Measurements from ENCODE around the gene PTGDR2. TPM values are rescaled to one million over a fixed set of nuclear protein-coding genes. Genes with fewer than 3 reads are reported as not detected.

PTGDR2 gene
- total RNA-seq, 1 donor from 2014 or later, result 0.12 TPM

- no peaks in the 10 kb centered on the region for H3K27me3 Mint-ChIP-seq (ENCODE audit: low read depth)
- no peaks in the 10 kb centered on the region for H3K9me3 Mint-ChIP-seq (ENCODE audit: low read depth)
- H3K4me1 Mint-ChIP-seq (ENCODE audit: low read depth), result no peaks in the 10 kb centered on the region
- TF ChIP-seq CTCF (IDR thresholded peaks at IDR 0.05), result no peak
- H3K4me3 Mint-ChIP-seq (ENCODE audit: unreplicated experiment), result no peak overlapping the region
- H3K36me3 Mint-ChIP-seq (ENCODE audit: low read depth), result peaks cover 10% of the 10 kb centered on the region
- H3K27ac Mint-ChIP-seq (ENCODE audit: unreplicated experiment), result no peak overlapping the region
- DNase-seq (ENCODE audit: low spot score), result no peak
Observed at GRCh38 chr11:60889869-60890311, 34.1 kb upstream of the PTGDR2 start.

- no peak for DNase-seq (ENCODE audit: low spot score)
- TF ChIP-seq CTCF (IDR thresholded peaks at IDR 0.05), result peak; percentile 80
- Mint-ChIP-seq H3K9me3 (ENCODE audit: low read depth) (no peaks in the 10 kb centered on the region), H3K36me3 (ENCODE audit: low read depth) (peaks cover 14% of the 10 kb centered on the region), H3K27me3 (ENCODE audit: low read depth) (no peaks in the 10 kb centered on the region), H3K27ac (ENCODE audit: unreplicated experiment) (no peak overlapping the region), H3K4me1 (ENCODE audit: low read depth) (no peaks in the 10 kb centered on the region), H3K4me3 (ENCODE audit: unreplicated experiment) (no peak overlapping the region)
Observed at GRCh38 chr11:60887556-60887955, 31.8 kb upstream of the PTGDR2 start.

- DNase-seq (ENCODE audit: low spot score), result peak; percentile 27
- Mint-ChIP-seq H3K4me1 (ENCODE audit: low read depth) (no peaks in the 10 kb centered on the region), H3K36me3 (ENCODE audit: low read depth) (peaks cover 22% of the 10 kb centered on the region), H3K4me3 (ENCODE audit: unreplicated experiment) (no peak overlapping the region), H3K27me3 (ENCODE audit: low read depth) (no peaks in the 10 kb centered on the region), H3K27ac (ENCODE audit: unreplicated experiment) (no peak overlapping the region), H3K9me3 (ENCODE audit: low read depth) (no peaks in the 10 kb centered on the region)
- TF ChIP-seq CTCF (IDR thresholded peaks at IDR 0.05), result no peak
Observed at GRCh38 chr11:60880643-60881282, 25.0 kb upstream of the PTGDR2 start.

GRCh38 chr11:60879971-60880588, 24.3 kb upstream of the PTGDR2 start:
- no peaks in the 10 kb centered on the region for H3K27me3 Mint-ChIP-seq (ENCODE audit: low read depth)
- H3K4me1 Mint-ChIP-seq (ENCODE audit: low read depth), result no peaks in the 10 kb centered on the region
- no peak overlapping the region for H3K27ac Mint-ChIP-seq (ENCODE audit: unreplicated experiment)
- TF ChIP-seq CTCF (IDR thresholded peaks at IDR 0.05), result no peak
- no peak overlapping the region for H3K4me3 Mint-ChIP-seq (ENCODE audit: unreplicated experiment)
- H3K9me3 Mint-ChIP-seq (ENCODE audit: low read depth), result no peaks in the 10 kb centered on the region
- H3K36me3 Mint-ChIP-seq (ENCODE audit: low read depth), result peaks cover 22% of the 10 kb centered on the region
- DNase-seq (ENCODE audit: low spot score), result peak; percentile 24

- H3K9me3 Mint-ChIP-seq (ENCODE audit: low read depth), result no peaks in the 10 kb centered on the region
- H3K36me3 Mint-ChIP-seq (ENCODE audit: low read depth), result peaks cover 22% of the 10 kb centered on the region
- no peak for DNase-seq (ENCODE audit: low spot score)
- TF ChIP-seq CTCF (IDR thresholded peaks at IDR 0.05), result no peak
- H3K27ac Mint-ChIP-seq (ENCODE audit: unreplicated experiment), result no peak overlapping the region
- H3K27me3 Mint-ChIP-seq (ENCODE audit: low read depth), result no peaks in the 10 kb centered on the region
- no peaks in the 10 kb centered on the region for H3K4me1 Mint-ChIP-seq (ENCODE audit: low read depth)
- no peak overlapping the region for H3K4me3 Mint-ChIP-seq (ENCODE audit: unreplicated experiment)
Observed at GRCh38 chr11:60879104-60879503, 23.4 kb upstream of the PTGDR2 start.

Data from chondrocyte (in vitro differentiated cells).